Stimulated activated CD8-positive, alpha-beta memory T cell treated with anti-CD3 and anti-CD28 coated beads, Interleukin-12 subunit alpha, Interleukin-12 subunit beta, amount 100 ng/mL, for 24 hours (primary cell): Measurements from ENCODE around the gene UFD1.
A peak's percentile ranks its signal among the peaks of the same experiment; 100 is the strongest.

Source experiments
- DNase-seq: peaks from one replicate; pipeline ENCODE4 v3.0.0-alpha.2; 2020; ENCODE audit errors: extremely low read depth

Gene UFD1, protein sequence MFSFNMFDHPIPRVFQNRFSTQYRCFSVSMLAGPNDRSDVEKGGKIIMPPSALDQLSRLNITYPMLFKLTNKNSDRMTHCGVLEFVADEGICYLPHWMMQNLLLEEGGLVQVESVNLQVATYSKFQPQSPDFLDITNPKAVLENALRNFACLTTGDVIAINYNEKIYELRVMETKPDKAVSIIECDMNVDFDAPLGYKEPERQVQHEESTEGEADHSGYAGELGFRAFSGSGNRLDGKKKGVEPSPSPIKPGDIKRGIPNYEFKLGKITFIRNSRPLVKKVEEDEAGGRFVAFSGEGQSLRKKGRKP

DNA sequence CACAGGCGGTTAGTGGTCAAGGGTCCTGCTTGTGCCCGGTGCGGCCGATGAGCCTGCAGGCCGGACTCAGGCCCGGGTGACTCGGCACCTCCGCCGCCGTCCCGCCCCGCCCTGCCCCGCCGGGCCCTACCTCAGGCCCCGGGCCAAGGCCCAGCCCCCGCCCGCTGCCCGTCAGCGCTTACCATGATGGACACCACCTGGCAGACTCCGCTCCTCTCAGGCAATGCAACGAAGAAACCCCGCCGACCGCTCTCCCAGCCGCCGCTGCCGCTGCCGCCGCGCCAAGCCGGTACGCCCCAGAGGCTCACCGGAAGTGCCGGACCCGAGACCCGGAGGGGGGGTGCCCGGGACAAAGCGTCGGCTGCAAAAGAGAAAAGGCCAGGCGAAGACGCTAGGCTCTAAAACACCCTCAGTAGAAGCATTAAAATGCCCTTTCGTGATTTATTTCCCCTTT lies at the start of gene UFD1:
Gene UFD1 (minus strand): TSS at position 293 of the 454 bp plus-strand sequence. CDS start 108 bp downstream, at position 185.
- peak; percentile 60 for DNase-seq

DNA sequence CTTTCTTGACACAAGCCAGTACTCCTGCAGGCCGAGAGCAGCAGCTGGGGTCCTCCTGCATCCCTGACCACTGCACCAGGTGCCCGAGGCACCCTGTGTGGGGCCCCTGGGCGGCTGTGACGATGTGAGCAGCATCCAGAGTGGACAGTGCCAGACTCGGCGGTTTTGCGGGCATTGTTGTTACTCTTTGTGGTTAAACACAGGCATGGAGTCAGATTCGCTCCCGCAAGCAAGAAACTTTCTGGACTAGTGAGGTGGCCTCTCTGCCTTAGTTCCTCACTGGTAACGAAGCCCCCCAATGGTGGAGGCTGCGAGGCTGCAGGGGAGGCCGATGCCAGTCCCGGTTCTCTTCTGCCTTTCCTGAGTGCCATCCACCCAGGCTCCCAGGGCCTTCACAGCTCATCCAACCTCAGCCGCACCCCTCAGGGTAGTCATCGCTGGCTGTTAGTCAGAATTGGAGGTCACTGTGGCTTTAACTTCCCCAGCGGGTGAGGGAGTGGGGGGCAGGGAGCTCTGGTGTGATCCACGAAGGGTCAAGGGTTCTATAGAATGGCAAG lies 48.9 kb upstream of the UFD1 start:
- DNase-seq: no peak

DNA sequence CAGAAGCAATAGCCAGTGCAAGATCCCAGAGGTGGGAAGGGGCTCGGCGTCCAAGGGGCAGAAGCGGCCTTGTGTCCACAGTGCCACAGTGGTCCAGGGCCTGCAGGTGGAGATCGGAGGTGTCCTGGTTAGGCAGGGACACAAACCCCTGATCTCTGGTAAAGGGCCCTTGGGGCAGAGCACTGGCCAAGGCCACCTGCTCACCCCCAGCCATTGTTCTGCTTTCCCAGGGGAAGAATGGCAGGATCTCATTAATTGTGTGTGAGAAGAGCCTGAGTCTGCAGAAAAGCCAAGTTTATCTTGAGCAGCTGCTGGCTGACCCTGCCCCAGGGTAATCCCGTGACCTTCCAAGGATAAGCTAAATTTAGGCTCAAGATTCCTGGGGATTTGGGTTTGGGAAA lies 48.3 kb upstream of the UFD1 start:
- DNase-seq: no peak

DNA sequence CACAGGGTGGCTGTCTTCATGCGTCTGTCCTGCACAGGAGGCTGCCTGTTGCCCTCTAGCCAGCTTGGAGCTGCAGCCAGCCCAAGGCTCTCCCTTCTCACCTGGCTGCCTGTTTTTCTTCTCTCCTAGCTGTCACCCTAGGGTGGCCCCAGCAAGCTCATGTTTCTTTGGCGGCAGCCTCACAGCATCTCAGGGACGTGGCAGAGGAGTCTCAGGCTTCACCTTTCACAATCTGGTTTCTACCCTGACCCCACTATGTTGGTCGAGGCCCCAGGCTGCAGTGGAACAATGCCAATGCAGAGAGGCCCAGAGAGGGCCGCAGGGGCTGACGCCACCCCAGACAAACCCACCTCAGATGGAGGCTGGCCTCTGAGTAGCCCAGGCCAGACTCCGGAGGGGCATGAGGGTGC lies 47.7 kb upstream of the UFD1 start:
- DNase-seq: no peak

DNA sequence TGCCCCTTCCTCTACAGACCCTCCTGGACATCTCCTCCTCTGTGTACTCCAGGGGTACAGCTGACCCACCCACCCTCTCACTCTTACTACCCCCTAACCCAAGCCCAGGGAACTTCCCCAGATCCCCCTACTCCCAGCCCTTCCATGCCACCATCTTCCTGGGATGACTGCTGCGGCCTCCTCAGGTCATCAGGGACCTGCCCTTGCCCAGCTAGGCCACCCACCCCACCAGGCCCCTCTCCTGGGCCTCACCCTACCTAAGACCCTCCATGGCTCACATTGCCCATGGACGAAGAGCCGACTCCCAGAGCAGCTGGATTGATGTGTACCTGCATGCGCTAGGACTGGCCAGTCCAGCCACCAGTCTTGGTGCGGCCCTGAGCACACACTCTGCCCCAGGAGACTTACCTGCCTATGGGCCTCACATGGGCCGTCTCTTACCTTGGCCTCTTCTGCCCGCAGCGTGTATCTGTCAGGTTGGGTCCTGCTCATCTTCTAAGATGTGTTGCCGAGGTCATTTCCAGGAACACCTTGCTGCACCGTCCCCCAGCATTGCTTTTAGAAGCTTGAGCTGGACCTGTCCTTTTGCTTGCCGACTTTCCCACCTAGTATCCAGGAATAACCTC lies 47.2 kb upstream of the UFD1 start:
- DNase-seq: no peak

DNA sequence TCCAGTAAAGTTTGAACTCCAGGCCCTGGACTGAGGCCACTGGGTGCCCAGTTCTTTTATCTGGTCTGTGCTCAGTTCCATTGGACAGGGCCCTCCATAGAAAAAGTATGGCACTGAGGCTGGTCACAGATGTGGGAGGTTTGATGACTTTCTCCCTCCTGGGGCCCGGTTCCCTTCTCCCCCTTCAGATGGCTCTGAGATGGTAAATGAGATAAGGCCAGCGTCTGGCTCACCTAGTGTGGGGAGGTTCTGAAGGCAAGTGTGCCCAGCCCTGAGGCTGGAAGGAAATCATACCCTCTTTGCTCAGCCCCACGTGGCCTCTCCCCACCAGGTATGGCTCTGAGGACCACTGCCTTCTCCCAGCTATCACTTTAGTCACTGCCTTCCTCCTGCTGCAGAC lies 46.7 kb upstream of the UFD1 start:
- no peak for DNase-seq

DNA sequence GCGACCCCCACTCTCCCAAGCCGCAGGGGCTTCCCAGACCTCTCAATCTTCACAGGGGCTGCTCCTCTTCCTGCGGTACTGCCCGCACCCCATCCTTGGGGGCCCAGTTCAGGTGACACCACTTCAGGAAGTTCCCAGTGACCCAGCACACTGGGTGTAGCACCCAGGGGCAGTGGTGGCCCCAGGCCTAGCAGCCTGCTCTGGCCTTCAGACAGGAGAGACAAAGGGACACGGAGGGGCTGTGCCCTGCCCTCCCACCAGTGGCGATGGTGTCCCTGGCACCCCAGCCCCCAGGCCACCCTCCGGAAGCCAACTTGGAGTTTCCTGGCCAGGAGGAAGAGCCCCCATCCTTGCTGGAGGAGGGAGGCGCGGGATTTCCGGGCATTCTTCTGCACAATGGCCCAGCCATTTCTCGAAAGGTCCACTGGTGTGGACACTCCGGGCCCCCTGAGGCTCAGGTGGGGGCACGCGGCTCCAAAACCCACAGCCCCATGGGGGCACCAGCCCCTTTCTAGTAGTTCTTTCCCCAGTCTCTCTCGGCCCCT lies 46.2 kb upstream of the UFD1 start:
- DNase-seq: no peak

DNA sequence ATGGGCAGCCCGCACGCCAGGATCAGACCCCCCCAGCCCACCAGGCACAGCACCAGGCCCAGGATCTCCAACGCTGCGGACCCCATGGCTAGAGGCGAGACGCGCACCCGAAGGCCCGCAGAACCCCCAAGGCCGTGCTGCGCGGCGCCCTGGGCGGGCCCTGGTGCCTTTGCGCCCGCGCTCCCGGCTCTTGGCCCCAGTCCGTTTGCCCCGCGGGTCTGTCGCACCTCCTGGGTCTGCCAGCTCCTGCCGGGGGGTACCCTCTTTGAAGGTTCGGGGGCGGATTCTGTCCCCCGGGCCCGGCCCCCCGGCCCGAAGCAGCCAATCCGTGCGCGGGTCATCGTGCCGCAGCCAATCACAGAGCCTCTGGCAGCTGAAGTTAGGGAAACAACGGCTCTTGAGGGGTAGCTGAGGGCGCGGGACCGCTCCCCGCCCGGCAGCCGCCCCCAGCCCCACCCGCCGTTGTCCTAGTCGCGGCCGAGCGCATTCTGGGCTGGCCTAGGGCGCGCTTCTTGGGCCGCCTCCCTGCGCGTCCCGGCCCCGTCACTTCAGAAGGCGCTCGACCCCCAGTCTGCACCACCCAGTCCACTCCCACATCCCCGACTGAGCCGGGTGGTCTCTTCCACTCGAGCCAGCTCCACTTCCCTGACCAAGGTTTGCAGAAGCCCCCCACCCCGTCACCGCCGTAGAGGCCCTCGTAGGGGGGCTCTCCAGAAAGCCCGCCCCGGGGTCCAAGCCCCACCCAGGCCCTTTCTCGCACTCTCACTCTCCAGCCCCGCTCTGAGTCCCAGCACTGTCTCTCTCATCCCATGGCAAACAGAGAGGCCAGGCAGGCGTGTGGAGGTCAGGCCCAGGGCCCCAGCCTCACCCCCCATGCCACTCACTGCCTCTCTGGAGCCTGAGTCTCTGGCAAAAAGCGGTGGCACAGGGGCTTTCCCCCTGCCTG lies 45.5 kb upstream of the UFD1 start, which contains the start of gene CLDN5:
Gene CLDN5 (minus strand): TSS at position 241 of the 946 bp plus-strand sequence. CDS start 155 bp downstream, at position 86.
- DNase-seq: no peak

DNA sequence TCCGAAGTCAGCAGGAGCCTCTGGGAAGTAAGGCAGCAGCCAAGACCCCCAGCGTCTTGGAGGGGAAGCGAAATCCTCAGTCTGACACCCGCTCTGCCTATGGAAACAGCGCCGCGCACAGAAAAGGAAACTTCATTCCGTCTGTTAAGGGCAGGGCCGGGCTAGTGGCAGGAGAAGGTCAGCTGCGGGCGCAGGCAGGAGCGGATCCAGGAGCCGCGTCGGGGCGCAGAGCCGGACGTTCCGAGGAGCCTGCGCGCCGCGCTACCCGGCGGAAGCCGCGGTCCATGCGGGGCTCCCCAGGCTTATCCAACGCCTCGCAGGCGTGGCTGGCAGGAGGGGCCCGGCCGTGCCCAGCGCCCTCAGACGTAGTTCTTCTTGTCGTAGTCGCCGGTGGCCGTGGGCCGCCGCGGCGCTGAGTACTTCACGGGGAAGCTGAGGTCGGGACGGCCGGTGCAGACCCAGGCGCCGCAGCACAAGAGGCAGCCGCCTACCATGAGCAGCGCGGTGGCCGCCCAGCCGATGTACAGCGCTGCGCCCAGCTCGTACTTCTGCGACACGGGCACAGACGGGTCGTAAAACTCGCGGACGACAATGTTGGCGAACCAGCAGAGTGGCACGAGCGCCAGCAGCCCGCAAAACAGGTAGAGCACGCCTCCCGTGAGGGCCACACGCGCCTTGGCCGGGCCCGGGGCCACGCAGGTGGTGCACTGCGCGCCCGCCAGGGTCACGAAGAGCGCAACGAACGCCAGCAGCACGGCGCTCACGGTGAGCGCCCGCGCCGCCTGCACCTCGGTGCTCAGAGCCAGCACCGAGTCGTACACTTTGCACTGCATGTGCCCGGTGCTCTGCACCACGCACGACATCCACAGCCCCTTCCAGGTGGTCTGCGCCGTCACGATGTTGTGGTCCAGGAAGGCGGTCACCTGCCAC lies 44.5 kb upstream of the UFD1 start:
- DNase-seq: no peak

DNA sequence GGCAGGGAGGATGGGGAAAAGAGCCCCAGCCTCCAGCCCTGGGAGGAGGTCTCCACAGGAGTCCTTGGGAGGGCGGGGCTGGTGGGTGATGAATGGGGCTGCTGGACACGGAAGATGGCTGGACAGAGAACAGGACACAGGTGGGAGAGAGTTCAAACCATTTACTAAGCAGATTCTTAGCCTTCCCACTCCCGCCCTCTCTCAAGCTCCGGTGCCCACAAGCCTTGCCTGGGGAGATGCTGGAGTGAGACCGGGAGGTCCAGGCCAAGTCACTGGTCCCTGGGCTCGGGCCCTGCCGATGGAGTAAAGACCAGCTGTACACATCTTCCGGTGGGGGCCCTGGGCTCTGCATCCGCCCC lies 43.9 kb upstream of the UFD1 start:
- DNase-seq: no peak

DNA sequence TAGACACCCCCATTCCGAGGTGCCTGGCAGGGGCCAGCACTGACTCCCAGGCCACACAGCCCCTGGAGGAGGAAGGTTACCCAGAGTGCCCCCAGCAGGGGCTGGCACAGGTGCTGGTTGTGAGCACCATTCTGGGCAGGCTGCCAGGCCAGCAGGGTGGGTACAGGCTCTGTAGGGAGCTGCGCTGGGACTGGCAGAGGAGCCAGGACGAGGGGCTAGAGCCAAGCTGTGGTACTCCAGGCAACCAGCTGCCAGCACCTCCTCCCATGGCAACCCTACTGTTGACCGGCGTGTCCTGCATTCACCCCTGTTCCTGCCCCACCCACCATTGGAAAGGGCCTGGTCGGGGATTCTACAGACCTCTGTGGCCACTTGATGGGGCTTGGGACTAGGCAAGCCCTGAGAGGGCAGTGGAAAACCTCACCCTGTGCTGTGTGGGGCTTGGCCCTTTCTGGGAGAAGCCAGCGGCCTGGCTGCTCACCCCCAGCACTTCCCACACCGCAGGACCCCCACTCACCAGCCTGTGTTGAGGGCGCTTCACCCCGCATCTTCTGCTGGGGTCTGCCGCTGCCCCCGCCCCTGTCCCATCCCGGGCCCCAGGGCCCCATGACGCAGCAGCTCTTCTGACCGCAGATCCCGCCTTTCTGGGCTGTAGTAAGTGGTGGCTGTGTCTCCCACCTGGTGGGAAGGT lies 43.3 kb upstream of the UFD1 start:
- no peak for DNase-seq

DNA sequence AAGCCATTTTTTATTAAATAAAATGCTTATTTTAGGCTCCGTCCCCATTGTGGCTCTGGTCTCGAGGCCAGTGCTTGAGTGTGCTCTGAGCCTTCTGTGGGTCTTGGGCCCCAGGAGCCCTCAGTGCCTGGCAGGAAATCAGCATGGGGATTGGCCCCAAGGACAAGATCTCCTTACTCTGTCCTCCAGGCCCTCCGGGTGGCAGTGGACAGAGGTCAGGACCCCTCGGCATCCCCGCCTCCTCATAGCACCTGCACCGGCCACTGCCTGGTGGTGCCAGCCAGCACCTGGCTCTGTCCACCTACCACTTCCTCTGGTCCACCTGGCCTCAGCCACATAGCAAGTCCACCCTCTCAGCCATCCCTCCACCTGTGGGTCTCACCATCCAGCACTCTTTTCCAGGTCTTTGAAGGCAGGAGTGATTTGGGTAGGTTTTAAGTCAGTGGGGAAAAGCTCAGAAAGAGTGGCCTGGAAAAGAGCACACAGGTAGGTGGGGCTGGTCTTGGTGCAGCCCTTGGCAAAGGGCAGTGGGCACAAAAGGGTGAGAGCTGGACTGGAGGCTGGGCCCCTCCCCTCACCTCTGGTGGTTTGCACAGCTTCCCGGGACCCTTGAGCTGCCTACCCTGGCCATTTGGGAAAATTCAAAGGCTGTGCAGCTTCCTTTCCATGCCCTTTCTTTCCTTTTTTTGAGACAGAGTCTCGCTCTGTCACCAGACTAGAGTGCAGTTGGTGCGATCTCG lies 41.7 kb upstream of the UFD1 start:
- no peak for DNase-seq

DNA sequence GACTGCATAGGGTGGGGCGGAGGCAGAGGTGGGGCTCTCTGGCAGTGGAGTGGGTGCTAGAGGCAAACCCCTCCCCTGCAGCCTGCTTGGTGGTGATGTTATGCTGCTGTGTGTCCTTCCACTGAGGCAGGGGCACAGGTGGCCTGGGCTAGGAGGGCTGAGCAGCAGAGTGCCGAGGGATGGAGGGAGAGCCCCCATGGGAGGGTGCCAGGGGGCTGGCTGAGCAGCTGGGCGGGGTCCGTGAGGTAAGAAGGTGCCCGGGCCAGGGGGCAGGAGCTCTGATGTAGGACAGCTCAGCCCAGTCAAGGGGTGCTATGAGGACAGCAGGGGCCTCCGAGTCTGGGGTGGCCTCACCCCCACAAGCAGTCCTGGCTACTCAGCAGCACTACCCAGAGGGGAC lies 41.0 kb upstream of the UFD1 start:
- DNase-seq: no peak

DNA sequence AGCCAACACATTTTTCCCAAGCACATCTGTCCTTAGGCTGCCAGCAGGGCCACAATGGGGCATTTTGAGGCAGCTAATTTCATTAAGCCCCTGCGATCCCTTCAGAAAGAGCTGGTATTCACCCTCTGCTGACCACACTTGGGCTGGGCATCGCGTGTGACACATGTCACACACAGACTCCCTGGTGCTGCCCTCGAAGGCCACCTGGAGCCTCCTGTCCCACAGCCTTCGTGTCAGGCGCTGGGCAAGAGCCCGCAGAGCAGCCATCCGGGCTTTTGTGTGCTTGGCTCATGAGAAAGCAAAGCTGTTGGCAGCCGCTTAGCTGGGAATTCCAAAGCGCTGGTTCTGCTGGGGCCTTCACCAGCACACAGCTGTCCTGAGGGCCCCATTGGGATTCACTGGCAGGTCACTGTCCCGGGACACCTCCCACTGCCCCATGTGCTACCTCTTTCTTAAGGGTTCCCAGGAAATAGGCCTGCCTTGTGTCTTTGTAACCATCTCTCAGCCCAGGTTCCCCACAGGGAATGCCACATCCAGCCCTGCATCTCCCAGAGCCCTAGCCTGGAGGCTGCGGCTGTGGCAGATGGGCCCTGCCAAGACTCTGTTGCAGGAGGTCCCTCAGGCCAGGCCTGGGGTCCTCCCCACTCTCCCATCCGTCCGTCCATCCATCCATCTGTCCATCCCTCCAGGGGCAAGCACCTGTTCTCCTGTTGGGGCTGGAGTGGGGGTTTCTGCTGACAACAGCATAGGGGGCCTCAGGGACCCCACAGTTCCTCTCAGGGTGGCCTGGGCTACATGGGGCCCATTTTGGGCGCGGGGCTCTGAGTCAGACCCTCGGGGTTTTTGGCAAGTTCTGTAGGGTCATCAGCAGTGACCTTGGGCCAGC lies 40.3 kb upstream of the UFD1 start:
- no peak for DNase-seq

DNA sequence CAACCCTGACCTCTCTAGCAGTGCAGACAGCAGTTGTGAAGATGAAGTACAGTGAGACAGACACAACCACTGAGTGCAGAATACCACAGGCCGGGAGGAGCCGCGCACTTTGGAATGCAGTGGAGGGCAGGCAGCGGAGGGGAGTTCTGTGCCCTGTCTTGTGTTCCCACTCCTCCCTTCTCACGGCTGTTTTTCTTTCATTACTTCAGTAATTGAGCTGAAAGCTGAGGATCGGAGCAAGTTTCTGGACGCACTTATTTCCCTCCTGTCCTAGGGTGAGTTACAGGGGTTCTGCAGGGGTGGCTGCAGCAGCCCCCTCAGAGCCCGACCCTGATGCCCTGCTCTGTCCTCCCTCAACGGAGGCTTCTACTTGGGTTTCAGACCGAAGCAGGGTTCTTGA lies 39.6 kb upstream of the UFD1 start:
- no peak for DNase-seq

DNA sequence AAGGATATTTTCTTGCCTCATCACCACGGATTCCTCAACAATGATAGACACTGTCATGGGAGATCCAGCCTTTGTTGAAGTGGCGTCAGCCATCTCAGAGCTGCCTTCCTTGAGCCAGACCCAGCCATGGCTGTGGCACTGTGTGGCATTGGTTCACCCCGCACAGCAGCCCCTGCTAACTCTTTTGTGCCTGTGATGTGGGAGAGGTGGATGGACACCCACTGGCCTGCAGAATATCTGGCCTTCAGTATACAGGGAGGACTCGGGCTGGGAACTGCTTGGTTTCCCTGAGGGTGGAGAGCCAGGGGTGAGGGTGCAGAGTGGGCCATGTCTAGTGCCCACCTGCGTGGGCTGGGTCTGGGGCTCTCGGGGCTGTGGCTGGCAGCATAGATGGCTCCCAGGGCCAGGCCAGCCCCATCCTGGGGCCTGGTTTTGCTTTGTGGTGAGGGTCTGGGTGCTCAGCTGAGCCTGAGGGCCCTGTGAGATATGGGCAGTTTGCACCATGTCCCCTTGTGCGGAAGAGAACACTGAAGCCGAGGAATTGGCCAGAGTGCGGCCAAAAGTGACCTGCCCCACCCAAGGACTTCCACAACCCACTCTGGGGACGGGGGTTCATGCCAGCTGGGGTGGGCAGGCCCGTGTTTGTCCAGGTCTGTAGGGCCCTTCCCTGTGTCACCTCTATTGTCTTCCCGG lies 39.1 kb upstream of the UFD1 start:
- no peak for DNase-seq

DNA sequence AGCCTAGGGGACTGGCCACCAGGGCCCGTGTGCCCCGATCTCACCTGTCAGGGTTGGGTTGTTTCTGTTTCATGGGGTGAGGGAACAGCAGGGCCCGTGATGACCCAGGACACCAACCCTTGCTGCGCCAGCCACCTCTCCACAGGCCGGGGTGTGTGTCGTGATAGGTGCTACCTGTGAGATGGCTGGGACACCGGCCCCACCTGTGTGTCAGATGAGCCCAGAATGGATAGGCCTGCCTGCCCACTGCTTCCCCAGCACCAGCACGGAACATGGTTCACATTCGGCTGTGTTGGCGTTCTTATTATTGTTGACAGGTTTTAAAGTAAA lies 38.1 kb upstream of the UFD1 start:
- DNase-seq: no peak
